Adrenal gland (tissue), 5 donors: ENCODE measurements around the gene ZIC1.

Source experiments
- CTCF ChIP-seq, 6 experiments: fragments of 450-650 bp in 4 of 6; fragments of 200-600 bp in 2 of 6; sonication (generic) in 1 of 6; IDR thresholded peaks; 1 replicate in 5 of 6; 2 replicates in 1 of 6; pipeline versions ENCODE4 v1.5.1 to v1.8.0; 2016 to 2021; ENCODE audit warnings: antibody characterized with exemption in 6 of 6, mild to moderate bottlenecking in 2 of 6, moderate library complexity in 1 of 6
- POLR2A ChIP-seq, 2 donors: fragments of 450-650 bp; IDR thresholded peaks; one replicate each; pipeline ENCODE4 v1.6.1; 2017; ENCODE audit warnings: antibody characterized with exemption in 2 of 2, mild to moderate bottlenecking in 2 of 2, moderate library complexity in 1 of 2
- donor health status: DM: no; HTN: no; CAD: no.

GRCh38 chr3:147383617-147384016 lies 25.5 kb upstream of the ZIC1 start:
- TF ChIP-seq CTCF (IDR thresholded peaks at IDR 0.05): no peak
- no peak for TF ChIP-seq POLR2A (IDR thresholded peaks at IDR 0.05)
